ENCODE results near the gene PRDM7. TPM values are rescaled to one million over a fixed set of nuclear protein-coding genes. Genes with fewer than 3 reads are reported as not detected.
A peak's percentile ranks its signal among the peaks of the same experiment; 100 is the strongest.
"Not testable (repeated sequence)": the region's sequence is repeated elsewhere in the genome, so short reads cannot be mapped to it uniquely, and the experiment has no call there.

PRDM7 gene
- total RNA-seq (2014; rRNA removed; shearing (Covaris generic)): not detected in 2 replicates
- not detected in 2 replicates for polyA plus RNA-seq (2015; cell fraction: cytosol; rRNA removed)
- not detected in 2 replicates for polyA plus RNA-seq (2015; cell fraction: nucleus; rRNA removed)

GRCh38 chr16:90077240-90077756 is at the start of gene PRDM7:
TSS of gene PRDM7 (minus strand) at chr16:90077331. CDS start at chr16:90075910, 1,421 bp downstream.
- DNase-seq (ENCODE audit: low read depth): peak; percentile 88

- DNase-seq (ENCODE audit: low read depth): not testable (repeated sequence)
Measured at GRCh38 chr16:90121846-90122245, 44.7 kb upstream of the PRDM7 start.

GRCh38 chr16:90107617-90108016 is 30.5 kb upstream of the PRDM7 start:
- not testable (repeated sequence) for DNase-seq (ENCODE audit: low read depth)

- DNase-seq (ENCODE audit: low read depth): not testable (repeated sequence)
Measured at GRCh38 chr16:90107060-90107459, 29.9 kb upstream of the PRDM7 start.

GRCh38 chr16:90106271-90106670 is 29.1 kb upstream of the PRDM7 start:
- not testable (repeated sequence) for DNase-seq (ENCODE audit: low read depth)

GRCh38 chr16:90104725-90105124 is 27.6 kb upstream of the PRDM7 start:
- not testable (repeated sequence) for DNase-seq (ENCODE audit: low read depth)

- DNase-seq (ENCODE audit: low read depth): not testable (repeated sequence)
Measured at GRCh38 chr16:90102086-90102884, 25.2 kb upstream of the PRDM7 start.

- not testable (repeated sequence) for DNase-seq (ENCODE audit: low read depth)
Measured at GRCh38 chr16:90101332-90101731, 24.2 kb upstream of the PRDM7 start.

GRCh38 chr16:90100790-90101189 is 23.7 kb upstream of the PRDM7 start:
- not testable (repeated sequence) for DNase-seq (ENCODE audit: low read depth)

GRCh38 chr16:90100229-90100628 is 23.1 kb upstream of the PRDM7 start:
- DNase-seq (ENCODE audit: low read depth): not testable (repeated sequence)

- not testable (repeated sequence) for DNase-seq (ENCODE audit: low read depth)
Measured at GRCh38 chr16:90098936-90099335, 21.8 kb upstream of the PRDM7 start.

GRCh38 chr16:90097010-90097684 is 20.0 kb upstream of the PRDM7 start:
- not testable (repeated sequence) for DNase-seq (ENCODE audit: low read depth)

- not testable (repeated sequence) for DNase-seq (ENCODE audit: low read depth)
Measured at GRCh38 chr16:90094791-90095190, 17.7 kb upstream of the PRDM7 start.

GRCh38 chr16:90094296-90094695 is 17.2 kb upstream of the PRDM7 start:
- not testable (repeated sequence) for DNase-seq (ENCODE audit: low read depth)

GRCh38 chr16:90093799-90094198 is 16.7 kb upstream of the PRDM7 start:
- not testable (repeated sequence) for DNase-seq (ENCODE audit: low read depth)

GRCh38 chr16:90092781-90093180 is 15.7 kb upstream of the PRDM7 start:
- DNase-seq (ENCODE audit: low read depth): not testable (repeated sequence)

- no peak for DNase-seq (ENCODE audit: low read depth)
Measured at GRCh38 chr16:90084215-90084950, 7.3 kb upstream of the PRDM7 start.

GRCh38 chr16:90083139-90083538 is 6.0 kb upstream of the PRDM7 start:
- DNase-seq (ENCODE audit: low read depth): no peak

- no peak for DNase-seq (ENCODE audit: low read depth)
Measured at GRCh38 chr16:90081606-90081970, 4.5 kb upstream of the PRDM7 start.

GRCh38 chr16:90078579-90078895 is 1.4 kb upstream of the PRDM7 start:
- no peak for DNase-seq (ENCODE audit: low read depth)

- DNase-seq (ENCODE audit: low read depth): peak; percentile 30
Measured at GRCh38 chr16:90077757-90078578, 837 bp upstream of the PRDM7 start.

Data from HT1080 (cell line).